Fibroblast of skin of left biceps (primary cell): ENCODE measurements around the gene USP17L12.
"Not testable (repeated sequence)": the region's sequence is repeated elsewhere in the genome, so short reads cannot be mapped to it uniquely, and the experiment has no call there.

ENCODE experiments used
- DNase-seq, 2 experiments: peaks; one replicate each; pipeline ENCODE4 v3.0.0-alpha.2; 2013; ENCODE audit warnings: low read depth in 2 of 2

The USP17L12 gene, protein sequence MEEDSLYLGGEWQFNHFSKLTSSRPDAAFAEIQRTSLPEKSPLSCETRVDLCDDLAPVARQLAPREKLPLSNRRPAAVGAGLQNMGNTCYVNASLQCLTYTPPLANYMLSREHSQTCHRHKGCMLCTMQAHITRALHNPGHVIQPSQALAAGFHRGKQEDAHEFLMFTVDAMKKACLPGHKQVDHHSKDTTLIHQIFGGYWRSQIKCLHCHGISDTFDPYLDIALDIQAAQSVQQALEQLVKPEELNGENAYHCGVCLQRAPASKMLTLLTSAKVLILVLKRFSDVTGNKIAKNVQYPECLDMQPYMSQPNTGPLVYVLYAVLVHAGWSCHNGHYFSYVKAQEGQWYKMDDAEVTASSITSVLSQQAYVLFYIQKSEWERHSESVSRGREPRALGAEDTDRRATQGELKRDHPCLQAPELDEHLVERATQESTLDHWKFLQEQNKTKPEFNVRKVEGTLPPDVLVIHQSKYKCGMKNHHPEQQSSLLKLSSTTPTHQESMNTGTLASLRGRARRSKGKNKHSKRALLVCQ

DNA sequence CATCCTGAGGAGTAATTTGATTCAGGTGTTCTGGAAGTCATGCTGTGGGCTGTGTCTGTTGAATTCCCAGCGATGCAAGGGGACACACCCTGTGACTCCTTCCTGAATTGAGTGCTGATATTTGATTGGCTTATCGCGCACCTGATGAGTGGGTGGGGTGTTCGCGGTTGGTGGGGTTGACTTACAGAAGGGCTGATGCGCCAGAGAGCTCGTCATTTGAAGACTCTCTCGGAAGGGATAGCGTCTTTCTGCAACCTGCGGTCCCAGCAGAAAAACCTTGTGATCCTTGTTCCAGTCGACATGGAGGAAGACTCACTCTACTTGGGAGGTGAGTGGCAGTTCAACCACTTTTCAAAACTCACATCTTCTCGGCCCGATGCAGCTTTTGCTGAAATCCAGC, at the start of gene USP17L12:
USP17L12 (plus strand) TSS at position 301 of the 400 bp plus-strand sequence; CDS start at position 301, 0 bp downstream.
- DNase-seq, result not testable (repeated sequence)

DNA sequence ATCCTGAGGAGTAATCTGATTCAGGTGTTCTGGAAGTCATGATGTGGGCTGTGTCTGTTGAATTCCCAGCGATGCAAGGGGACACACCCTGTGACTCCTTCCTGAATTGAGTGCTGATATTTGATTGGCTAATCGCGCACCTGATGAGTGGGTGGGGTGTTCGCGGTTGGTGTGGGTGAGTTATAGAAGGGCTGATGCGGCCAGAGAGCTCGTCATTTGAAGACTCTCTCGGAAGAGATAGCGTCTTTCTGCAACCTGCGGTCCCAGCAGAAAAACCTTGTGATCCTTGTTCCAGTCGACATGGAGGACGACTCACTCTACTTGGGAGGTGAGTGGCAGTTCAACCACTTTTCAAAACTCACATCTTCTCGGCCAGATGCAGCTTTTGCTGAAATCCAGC, 9.6 kb upstream of the USP17L12 start, which contains the start of gene USP17L10:
USP17L10 (plus strand) TSS at position 301 of the 400 bp plus-strand sequence; CDS start at position 301, 0 bp downstream.
- DNase-seq, result not testable (repeated sequence)

DNA sequence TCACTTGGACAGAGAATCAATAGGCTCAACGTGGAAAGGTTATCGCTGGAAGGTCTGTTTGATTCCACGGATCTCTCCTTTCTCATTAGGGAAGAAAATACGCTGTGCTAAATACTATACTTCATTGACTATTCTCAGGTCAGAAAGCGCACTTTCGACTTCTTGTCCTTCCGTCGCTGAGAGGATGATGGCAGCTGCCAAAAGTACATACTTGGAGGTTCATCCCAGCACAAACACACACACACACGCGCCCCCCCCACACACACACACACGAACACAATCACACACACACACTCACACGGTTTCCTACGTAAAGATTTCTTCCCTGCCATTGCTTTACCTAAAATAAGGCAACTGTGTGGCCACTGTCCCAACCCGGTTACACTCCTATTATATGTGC, 5.3 kb upstream of the USP17L12 start:
- DNase-seq, result not testable (repeated sequence)

DNA sequence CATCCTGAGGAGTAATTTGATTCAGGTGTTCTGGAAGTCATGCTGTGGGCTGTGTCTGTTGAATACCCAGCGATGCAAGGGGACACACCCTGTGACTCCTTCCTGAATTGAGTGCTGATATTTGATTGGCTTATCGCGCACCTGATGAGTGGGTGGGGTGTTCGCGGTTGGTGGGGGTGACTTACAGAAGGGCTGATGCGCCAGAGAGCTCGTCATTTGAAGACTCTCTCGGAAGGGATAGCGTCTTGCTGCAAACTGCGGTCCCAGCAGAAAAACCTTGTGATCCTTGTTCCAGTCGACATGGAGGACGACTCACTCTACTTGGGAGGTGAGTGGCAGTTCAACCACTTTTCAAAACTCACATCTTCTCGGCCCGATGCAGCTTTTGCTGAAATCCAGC, 4.8 kb upstream of the USP17L12 start, which contains the start of gene USP17L11:
USP17L11 (plus strand) TSS at position 301 of the 400 bp plus-strand sequence; CDS start at position 301, 0 bp downstream.
- DNase-seq, result not testable (repeated sequence)

DNA sequence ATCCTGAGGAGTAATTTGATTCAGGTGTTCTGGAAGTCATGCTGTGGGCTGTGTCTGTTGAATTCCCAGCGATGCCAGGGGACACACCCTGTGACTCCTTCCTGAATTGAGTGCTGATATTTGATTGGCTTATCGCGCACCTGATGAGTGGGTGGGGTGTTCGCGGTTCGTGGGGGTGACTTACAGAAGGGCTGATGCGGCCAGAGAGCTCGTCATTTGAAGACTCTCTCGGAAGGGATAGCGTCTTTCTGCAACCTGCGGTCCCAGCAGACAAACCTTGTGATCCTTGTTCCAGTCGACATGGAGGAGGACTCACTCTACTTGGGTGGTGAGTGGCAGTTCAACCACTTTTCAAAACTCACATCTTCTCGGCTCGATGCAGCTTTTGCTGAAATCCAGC, 4.6 kb downstream of the USP17L12 start, which contains the start of gene USP17L13:
USP17L13 (plus strand) TSS at position 301 of the 400 bp plus-strand sequence; CDS start at position 301, 0 bp downstream.
- DNase-seq, result not testable (repeated sequence)

DNA sequence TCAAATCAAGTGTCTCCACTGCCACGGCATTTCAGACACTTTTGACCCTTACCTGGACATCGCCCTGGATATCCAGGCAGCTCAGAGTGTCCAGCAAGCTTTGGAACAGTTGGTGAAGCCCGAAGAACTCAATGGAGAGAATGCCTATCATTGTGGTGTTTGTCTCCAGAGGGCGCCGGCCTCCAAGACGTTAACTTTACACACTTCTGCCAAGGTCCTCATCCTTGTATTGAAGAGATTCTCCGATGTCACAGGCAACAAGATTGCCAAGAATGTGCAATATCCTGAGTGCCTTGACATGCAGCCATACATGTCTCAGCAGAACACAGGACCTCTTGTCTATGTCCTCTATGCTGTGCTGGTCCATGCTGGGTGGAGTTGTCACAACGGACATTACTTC, 10.3 kb downstream of the USP17L12 start:
- not testable (repeated sequence) for DNase-seq

DNA sequence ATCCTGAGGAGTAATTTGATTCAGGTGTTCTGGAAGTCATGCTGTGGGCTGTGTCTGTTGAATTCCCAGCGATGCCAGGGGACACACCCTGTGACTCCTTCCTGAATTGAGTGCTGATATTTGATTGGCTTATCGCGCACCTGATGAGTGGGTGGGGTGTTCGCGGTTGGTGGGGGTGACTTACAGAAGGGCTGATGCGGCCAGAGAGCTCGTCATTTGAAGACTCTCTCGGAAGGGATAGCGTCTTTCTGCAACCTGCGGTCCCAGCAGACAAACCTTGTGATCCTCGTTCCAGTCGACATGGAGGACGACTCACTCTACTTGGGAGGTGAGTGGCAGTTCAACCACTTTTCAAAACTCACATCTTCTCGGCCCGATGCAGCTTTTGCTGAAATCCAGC, 14.1 kb downstream of the USP17L12 start, which contains the start of gene USP17L15:
USP17L15 (plus strand) TSS at position 301 of the 400 bp plus-strand sequence; CDS start at position 301, 0 bp downstream.
- DNase-seq, result not testable (repeated sequence)

DNA sequence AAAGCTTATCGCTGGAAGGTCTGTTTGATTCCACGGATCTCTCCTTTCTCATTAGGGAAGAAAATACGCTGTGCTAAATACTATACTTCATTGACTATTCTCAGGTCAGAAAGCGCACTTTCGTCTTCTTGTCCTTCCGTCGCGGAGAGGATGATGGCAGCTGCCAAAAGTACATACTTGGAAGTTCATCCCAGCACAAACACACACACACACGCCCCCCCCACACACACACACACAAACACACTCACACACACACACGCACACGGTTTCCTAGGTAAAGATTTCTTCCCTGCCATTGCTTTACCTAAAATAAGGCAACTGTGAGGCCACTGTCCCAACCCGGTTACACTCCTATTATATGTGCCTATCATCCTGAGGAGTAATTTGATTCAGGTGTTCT, 18.5 kb downstream of the USP17L12 start:
- not testable (repeated sequence) for DNase-seq

DNA sequence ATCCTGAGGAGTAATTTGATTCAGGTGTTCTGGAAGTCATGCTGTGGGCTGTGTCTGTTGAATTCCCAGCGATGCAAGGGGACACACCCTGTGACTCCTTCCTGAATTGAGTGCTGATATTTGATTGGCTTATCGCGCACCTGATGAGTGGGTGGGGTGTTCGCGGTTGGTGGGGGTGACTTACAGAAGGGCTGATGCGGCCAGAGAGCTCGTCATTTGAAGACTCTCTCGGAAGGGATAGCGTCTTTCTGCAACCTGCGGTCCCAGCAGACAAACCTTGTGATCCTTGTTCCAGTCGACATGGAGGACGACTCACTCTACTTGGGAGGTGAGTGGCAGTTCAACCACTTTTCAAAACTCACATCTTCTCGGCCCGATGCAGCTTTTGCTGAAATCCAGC, 23.6 kb downstream of the USP17L12 start, which contains the start of gene USP17L17:
USP17L17 (plus strand) TSS at position 301 of the 400 bp plus-strand sequence; CDS start at position 301, 0 bp downstream.
- not testable (repeated sequence) for DNase-seq

DNA sequence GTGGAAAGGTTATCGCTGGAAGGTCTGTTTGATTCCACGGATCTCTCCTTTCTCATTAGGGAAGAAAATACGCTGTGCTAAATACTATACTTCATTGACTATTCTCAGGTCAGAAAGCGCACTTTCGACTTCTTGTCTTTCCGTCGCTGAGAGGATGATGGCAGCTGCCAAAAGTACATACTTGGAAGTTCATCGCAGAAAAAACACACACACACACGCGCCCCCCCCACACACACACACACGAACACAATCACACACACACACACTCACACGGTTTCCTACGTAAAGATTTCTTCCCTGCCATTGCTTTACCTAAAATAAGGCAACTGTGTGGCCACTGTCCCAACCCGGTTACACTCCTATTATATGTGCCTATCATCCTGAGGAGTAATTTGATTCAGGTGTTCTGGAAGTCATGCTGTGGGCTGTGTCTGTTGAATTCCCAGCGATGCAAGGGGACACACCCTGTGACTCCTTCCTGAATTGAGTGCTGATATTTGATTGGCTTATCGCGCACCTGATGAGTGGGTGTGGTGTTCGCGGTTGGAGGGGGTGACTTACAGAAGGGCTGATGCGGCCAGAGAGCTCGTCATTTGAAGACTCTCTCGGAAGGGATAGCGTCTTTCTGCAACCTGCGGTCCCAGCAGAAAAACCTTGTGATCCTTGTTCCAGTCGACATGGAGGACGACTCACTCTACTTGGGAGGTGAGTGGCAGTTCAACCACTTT, 28.2 kb downstream of the USP17L12 start, which contains the start of gene USP17L18:
USP17L18 (plus strand) TSS at position 678 of the 728 bp plus-strand sequence; CDS start at position 678, 0 bp downstream.
- DNase-seq, result not testable (repeated sequence)

DNA sequence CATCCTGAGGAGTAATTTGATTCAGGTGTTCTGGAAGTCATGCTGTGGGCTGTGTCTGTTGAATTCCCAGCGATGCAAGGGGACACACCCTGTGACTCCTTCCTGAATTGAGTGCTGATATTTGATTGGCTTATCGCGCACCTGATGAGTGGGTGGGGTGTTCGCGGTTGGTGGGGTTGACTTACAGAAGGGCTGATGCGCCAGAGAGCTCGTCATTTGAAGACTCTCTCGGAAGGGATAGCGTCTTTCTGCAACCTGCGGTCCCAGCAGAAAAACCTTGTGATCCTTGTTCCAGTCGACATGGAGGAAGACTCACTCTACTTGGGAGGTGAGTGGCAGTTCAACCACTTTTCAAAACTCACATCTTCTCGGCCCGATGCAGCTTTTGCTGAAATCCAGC, 33.1 kb downstream of the USP17L12 start, which contains the start of gene USP17L19:
USP17L19 (plus strand) TSS at position 301 of the 400 bp plus-strand sequence; CDS start at position 301, 0 bp downstream.
- not testable (repeated sequence) for DNase-seq

DNA sequence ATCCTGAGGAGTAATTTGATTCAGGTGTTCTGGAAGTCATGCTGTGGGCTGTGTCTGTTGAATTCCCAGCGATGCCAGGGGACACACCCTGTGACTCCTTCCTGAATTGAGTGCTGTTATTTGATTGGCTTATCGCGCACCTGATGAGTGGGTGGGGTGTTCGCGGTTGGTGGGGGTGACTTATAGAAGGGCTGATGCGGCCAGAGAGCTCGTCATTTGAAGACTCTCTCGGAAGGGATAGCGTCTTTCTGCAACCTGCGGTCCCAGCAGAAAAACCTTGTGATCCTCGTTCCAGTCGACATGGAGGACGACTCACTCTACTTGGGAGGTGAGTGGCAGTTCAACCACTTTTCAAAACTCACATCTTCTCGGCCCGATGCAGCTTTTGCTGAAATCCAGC, 37.9 kb downstream of the USP17L12 start, which contains the start of gene USP17L20:
USP17L20 (plus strand) TSS at position 301 of the 400 bp plus-strand sequence; CDS start at position 301, 0 bp downstream.
- not testable (repeated sequence) for DNase-seq

DNA sequence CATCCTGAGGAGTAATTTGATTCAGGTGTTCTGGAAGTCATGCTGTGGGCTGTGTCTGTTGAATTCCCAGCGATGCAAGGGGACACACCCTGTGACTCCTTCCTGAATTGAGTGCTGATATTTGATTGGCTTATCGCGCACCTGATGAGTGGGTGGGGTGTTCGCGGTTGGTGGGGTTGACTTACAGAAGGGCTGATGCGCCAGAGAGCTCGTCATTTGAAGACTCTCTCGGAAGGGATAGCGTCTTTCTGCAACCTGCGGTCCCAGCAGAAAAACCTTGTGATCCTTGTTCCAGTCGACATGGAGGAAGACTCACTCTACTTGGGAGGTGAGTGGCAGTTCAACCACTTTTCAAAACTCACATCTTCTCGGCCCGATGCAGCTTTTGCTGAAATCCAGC, 42.6 kb downstream of the USP17L12 start, which contains the start of gene USP17L21:
USP17L21 (plus strand) TSS at position 301 of the 400 bp plus-strand sequence; CDS start at position 301, 0 bp downstream.
- not testable (repeated sequence) for DNase-seq

DNA sequence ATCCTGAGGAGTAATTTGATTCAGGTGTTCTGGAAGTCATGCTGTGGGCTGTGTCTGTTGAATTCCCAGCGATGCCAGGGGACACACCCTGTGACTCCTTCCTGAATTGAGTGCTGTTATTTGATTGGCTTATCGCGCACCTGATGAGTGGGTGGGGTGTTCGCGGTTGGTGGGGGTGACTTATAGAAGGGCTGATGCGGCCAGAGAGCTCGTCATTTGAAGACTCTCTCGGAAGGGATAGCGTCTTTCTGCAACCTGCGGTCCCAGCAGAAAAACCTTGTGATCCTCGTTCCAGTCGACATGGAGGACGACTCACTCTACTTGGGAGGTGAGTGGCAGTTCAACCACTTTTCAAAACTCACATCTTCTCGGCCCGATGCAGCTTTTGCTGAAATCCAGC, 47.4 kb downstream of the USP17L12 start, which contains the start of gene USP17L22:
USP17L22 (plus strand) TSS at position 301 of the 400 bp plus-strand sequence; CDS start at position 301, 0 bp downstream.
- not testable (repeated sequence) for DNase-seq
